Trophoblast cell (in vitro differentiated cells and primary cell): ENCODE results near the gene PERM1.
A peak's percentile ranks its signal among the peaks of the same experiment; 100 is the strongest.

ENCODE experiments used
- DNase-seq, 2 donors: peaks; one replicate each; pipeline ENCODE4 v3.0.0-alpha.2; 2016
- H2AFZ ChIP-seq: 2 replicates; pipeline ENCODE4 v1.6.1; 2013; ENCODE audit warnings: low read length, moderate library complexity, mild to moderate bottlenecking; ENCODE audit not compliant: insufficient read depth, poor library complexity
- H2AK5ac ChIP-seq: 2 replicates; pipeline ENCODE4 v1.6.1; 2013; ENCODE audit warnings: mild to moderate bottlenecking, low read length
- H2BK120ac ChIP-seq: 2 replicates; pipeline ENCODE4 v1.6.1; 2013; ENCODE audit warnings: low read length, mild to moderate bottlenecking, moderate library complexity; ENCODE audit not compliant: insufficient read depth, poor library complexity
- H2BK12ac ChIP-seq: 2 replicates; pipeline ENCODE4 v1.6.1; 2013; ENCODE audit warnings: mild to moderate bottlenecking, low read length, moderate library complexity
- H2BK5ac ChIP-seq: 2 replicates; pipeline ENCODE4 v1.6.1; 2013; ENCODE audit warnings: low read length, low read depth, moderate library complexity, mild to moderate bottlenecking; ENCODE audit not compliant: poor library complexity
- H3K14ac ChIP-seq: 2 replicates; pipeline ENCODE4 v1.6.1; 2013; ENCODE audit warnings: mild to moderate bottlenecking, low read length
- H3K18ac ChIP-seq: 2 replicates; pipeline ENCODE4 v1.6.1; 2013; ENCODE audit warnings: mild to moderate bottlenecking, low read length
- H3K23ac ChIP-seq: 2 replicates; pipeline ENCODE4 v1.6.1; 2013; ENCODE audit warnings: low read length
- H3K27ac ChIP-seq: 2 replicates; pipeline ENCODE4 v1.5.1; 2013; ENCODE audit warnings: low read depth, mild to moderate bottlenecking, inconsistent platforms, low read length, moderate library complexity
- H3K27me3 ChIP-seq: 2 replicates; pipeline ENCODE4 v1.6.1; 2013; ENCODE audit warnings: inconsistent platforms, mild to moderate bottlenecking, low read length, moderate library complexity; ENCODE audit not compliant: insufficient read depth
- H3K36me3 ChIP-seq, 2 experiments: 1 replicate in 1 of 2; 2 replicates in 1 of 2; pipeline ENCODE4 v1.6.1; 2013; ENCODE audit warnings: low read length in 2 of 2, mild to moderate bottlenecking in 2 of 2, moderate library complexity in 1 of 2; ENCODE audit not compliant: insufficient read depth in 2 of 2, control insufficient read depth in 1 of 2
- H3K4ac ChIP-seq: 2 replicates; pipeline ENCODE4 v1.6.1; 2013; ENCODE audit warnings: low read depth, mild to moderate bottlenecking, low read length, moderate library complexity
- H3K4me1 ChIP-seq, 2 experiments: 1 replicate in 1 of 2; 2 replicates in 1 of 2; pipeline ENCODE4 v1.6.1; 2013; ENCODE audit warnings: low read length in 2 of 2, mild to moderate bottlenecking in 2 of 2, moderate library complexity in 1 of 2; ENCODE audit not compliant: insufficient read depth in 2 of 2, control insufficient read depth in 1 of 2
- H3K4me2 ChIP-seq: 2 replicates; pipeline ENCODE4 v1.6.1; 2013; ENCODE audit warnings: inconsistent platforms, mild to moderate bottlenecking, low read length, moderate library complexity
- H3K4me3 ChIP-seq: 2 replicates; pipeline ENCODE4 v1.5.1; 2013; ENCODE audit warnings: mild to moderate bottlenecking, low read depth, low read length, inconsistent platforms
- H3K79me1 ChIP-seq: one replicate; pipeline ENCODE4 v1.6.1; 2013; ENCODE audit warnings: low read length
- H3K79me2 ChIP-seq: 2 replicates; pipeline ENCODE4 v1.6.1; 2013; ENCODE audit warnings: low read length, mild to moderate bottlenecking; ENCODE audit not compliant: control insufficient read depth, insufficient read depth, poor library complexity
- H3K9ac ChIP-seq: 2 replicates; pipeline ENCODE4 v1.6.1; 2013; ENCODE audit warnings: mild to moderate bottlenecking, low read length
- H3K9me3 ChIP-seq: 2 replicates; pipeline ENCODE4 v1.6.1; 2013; ENCODE audit warnings: low read depth, mild to moderate bottlenecking, control low read depth, inconsistent platforms, low read length; ENCODE audit not compliant: insufficient read depth
- H4K12ac ChIP-seq: 2 replicates; pipeline ENCODE4 v1.6.1; 2013; ENCODE audit warnings: low read depth, mild to moderate bottlenecking, low read length, moderate library complexity
- H4K8ac ChIP-seq: 2 replicates; pipeline ENCODE4 v1.6.1; 2013; ENCODE audit warnings: low read depth, mild to moderate bottlenecking, low read length, moderate library complexity
- H4K91ac ChIP-seq: one replicate; pipeline ENCODE4 v1.6.1; 2013; ENCODE audit warnings: low read depth, mild to moderate bottlenecking, low read length, moderate library complexity
- WGBS: extraction: QIAGEN DNeasy Blood & Tissue Kit; methylation state at CpG from one replicate; pipeline ENCODE4 v1.1.7; 2013; ENCODE audit warnings: missing lambda C conversion rate; ENCODE audit not compliant: insufficient read length, insufficient coverage; ENCODE audit errors: extremely low coverage; 5-methylcytosine and 5-hydroxymethylcytosine counted together

PERM1 gene

GRCh38 chr1:974293-974640, 7.6 kb downstream of the PERM1 start:
- Histone ChIP-seq H3K79me1 (no peaks in the 10 kb centered on the region), H3K4me1 (peaks cover 7 to 17% of the 10 kb centered on the region in 2 experiments), H3K27me3 (peaks cover 3% of the 10 kb centered on the region), H3K14ac (no peak overlapping the region), H4K91ac (no peak overlapping the region), H3K18ac (no peak overlapping the region), H2AK5ac (no peak overlapping the region), H3K79me2 (no peaks in the 10 kb centered on the region), H3K36me3 (no peaks in the 10 kb centered on the region), H3K23ac (no peak overlapping the region), H3K4me2 (no peak overlapping the region), H3K4me3 (no peak overlapping the region), H3K9me3 (peaks cover 1% of the 10 kb centered on the region), H2BK120ac (no peak overlapping the region), H4K8ac (no peak overlapping the region), H3K27ac (no peak overlapping the region), H3K4ac (no peak overlapping the region), H3K9ac (no peak overlapping the region), H2AFZ (no peak overlapping the region), H2BK12ac (no peak overlapping the region), H4K12ac (no peak overlapping the region), H2BK5ac (no peak overlapping the region)
- DNase-seq, result no peak
- WGBS, result no CpG with 5 or more reads among the region's 11 CpGs

- no CpG with 5 or more reads among the region's 28 CpGs for WGBS
- no peak overlapping the region for H2BK12ac ChIP-seq
- peaks cover 7 to 17% of the 10 kb centered on the region in 2 experiments for H3K4me1 ChIP-seq
- DNase-seq, result no peak
- no peak overlapping the region for H4K91ac ChIP-seq
- H2AFZ ChIP-seq, result no peak overlapping the region
- H3K79me2 ChIP-seq, result no peaks in the 10 kb centered on the region
- no peak overlapping the region for H2AK5ac ChIP-seq
- H3K4me2 ChIP-seq, result no peak overlapping the region
- H3K9ac ChIP-seq, result no peak overlapping the region
- H2BK5ac ChIP-seq, result no peak overlapping the region
- no peak overlapping the region for H3K23ac ChIP-seq
- no peaks in the 10 kb centered on the region for H3K79me1 ChIP-seq
- H3K4ac ChIP-seq, result no peak overlapping the region
- peaks cover 1% of the 10 kb centered on the region for H3K9me3 ChIP-seq
- H3K36me3 ChIP-seq, result no peaks in the 10 kb centered on the region
- no peak overlapping the region for H2BK120ac ChIP-seq
- no peak overlapping the region for H3K27ac ChIP-seq
- no peak overlapping the region for H3K14ac ChIP-seq
- H3K18ac ChIP-seq, result no peak overlapping the region
- peaks cover 3% of the 10 kb centered on the region for H3K27me3 ChIP-seq
- H4K12ac ChIP-seq, result no peak overlapping the region
- H4K8ac ChIP-seq, result no peak overlapping the region
- no peak overlapping the region for H3K4me3 ChIP-seq
Observed at GRCh38 chr1:973459-974292, 8.2 kb downstream of the PERM1 start.

GRCh38 chr1:972726-973458, 9.0 kb downstream of the PERM1 start:
- Histone ChIP-seq H3K23ac (no peak overlapping the region), H3K4me3 (no peak overlapping the region), H3K36me3 (no peaks in the 10 kb centered on the region), H2BK12ac (no peak overlapping the region), H3K18ac (no peak overlapping the region), H2BK5ac (no peak overlapping the region), H4K91ac (no peak overlapping the region), H4K8ac (no peak overlapping the region), H2BK120ac (no peak overlapping the region), H3K4ac (no peak overlapping the region), H3K4me2 (no peak overlapping the region), H3K79me1 (no peaks in the 10 kb centered on the region), H3K27ac (no peak overlapping the region), H3K4me1 (peaks cover 7 to 17% of the 10 kb centered on the region in 2 experiments), H3K14ac (no peak overlapping the region), H2AFZ (no peak overlapping the region), H3K9ac (no peak overlapping the region), H3K79me2 (no peaks in the 10 kb centered on the region), H4K12ac (no peak overlapping the region), H3K9me3 (peaks cover 1% of the 10 kb centered on the region), H3K27me3 (peaks cover 3% of the 10 kb centered on the region), H2AK5ac (no peak overlapping the region)
- DNase-seq, result no peak
- no CpG with 5 or more reads among the region's 28 CpGs for WGBS

- Histone ChIP-seq H2BK12ac (no peak overlapping the region), H3K9ac (no peak overlapping the region), H3K14ac (no peak overlapping the region), H2AFZ (no peak overlapping the region), H3K4me1 (peaks cover 9 to 22% of the 10 kb centered on the region in 2 experiments), H4K91ac (peak overlapping the region; percentile 12), H3K27ac (no peak overlapping the region), H4K8ac (no peak overlapping the region), H2BK120ac (no peak overlapping the region), H3K27me3 (peaks cover 3% of the 10 kb centered on the region), H3K9me3 (peaks cover 1% of the 10 kb centered on the region), H3K36me3 (no peaks in the 10 kb centered on the region), H4K12ac (no peak overlapping the region), H3K18ac (no peak overlapping the region), H2BK5ac (no peak overlapping the region), H3K4ac (no peak overlapping the region), H3K4me3 (no peak overlapping the region), H3K79me1 (no peaks in the 10 kb centered on the region), H3K4me2 (no peak overlapping the region), H2AK5ac (no peak overlapping the region), H3K23ac (no peak overlapping the region), H3K79me2 (no peaks in the 10 kb centered on the region)
- DNase-seq, result no peak
- no CpG with 5 or more reads among the region's 34 CpGs for WGBS
Observed at GRCh38 chr1:971751-972506, 10.0 kb downstream of the PERM1 start.
